Measurements from ENCODE around the gene SSBP2.

Gene SSBP2

DNA sequence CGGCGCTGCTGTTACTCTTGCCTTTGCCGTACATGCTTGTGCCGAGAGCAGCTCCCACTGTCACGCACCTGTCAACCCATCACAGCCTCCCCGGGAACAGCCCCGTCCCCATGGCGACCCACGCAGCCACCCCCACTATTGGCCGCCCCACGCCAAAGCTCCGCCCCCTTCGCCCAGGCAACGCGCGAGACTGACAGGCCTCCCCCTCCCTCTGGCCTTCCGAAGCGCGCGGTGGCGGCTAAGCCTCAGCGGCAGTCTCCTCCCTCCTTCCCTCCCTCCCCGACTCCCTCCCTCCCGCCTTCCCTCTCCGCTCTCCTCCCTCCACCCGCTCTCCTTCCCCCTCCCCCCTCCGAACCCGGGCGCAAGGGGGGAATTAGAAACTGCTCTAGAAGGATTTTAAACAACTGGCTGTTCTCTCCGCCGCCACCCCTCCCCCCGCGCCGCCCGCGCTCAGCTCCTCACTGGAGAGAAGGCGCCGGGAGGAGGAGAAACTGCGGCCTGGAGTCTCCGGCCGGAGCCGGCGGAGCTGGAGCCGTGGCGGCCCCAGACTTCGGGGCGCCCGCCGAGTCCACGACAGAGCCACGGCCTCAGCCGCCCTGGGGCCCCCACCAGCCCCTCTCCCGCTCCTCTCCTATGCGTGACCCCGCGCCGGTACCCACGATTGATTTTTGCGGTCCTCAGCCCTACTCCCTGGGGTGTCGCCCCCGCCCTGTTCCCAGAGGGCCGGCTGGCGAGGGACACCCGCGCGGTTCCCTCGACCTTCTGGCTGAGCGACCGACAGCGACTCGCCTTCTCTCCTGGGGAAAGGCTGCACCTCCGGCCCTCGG lies at the start of gene SSBP2:
Gene SSBP2, minus strand, starts transcription at position 89 of the 827 bp plus-strand sequence. Its CDS starts 55 bp downstream, at position 34.
- H2AFZ ChIP-seq (ENCODE audit: low read length, unreplicated experiment) = peak within 1 kb of the TSS; percentile 67

DNA sequence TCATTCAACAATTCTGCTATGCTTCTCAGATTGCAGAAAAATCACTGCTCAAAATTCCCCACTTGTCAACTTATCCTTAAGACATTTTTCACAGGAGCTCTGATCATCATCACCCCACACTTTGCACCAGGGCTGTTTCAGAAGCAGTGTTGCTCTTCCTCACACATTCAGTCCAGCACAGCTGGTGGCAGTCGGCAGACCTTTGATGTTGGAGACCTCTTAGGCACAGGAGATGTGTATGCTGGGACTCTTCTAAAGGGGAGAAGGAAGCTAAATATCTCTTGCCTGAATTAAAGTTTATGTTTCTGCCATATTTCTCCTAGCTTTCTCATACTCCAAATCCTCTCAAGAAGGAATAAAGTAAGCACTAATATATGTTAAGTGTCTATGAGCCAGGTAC lies 44.8 kb upstream of the SSBP2 start:
- H3K79me2 ChIP-seq (ENCODE audit: control insufficient read depth, insufficient read depth, low read length, unreplicated experiment) = no peaks in the 10 kb centered on the region
- no peaks in the 10 kb centered on the region for H3K36me3 ChIP-seq (ENCODE audit: insufficient read depth, low read length)

More for the DNA sequence above, at the start of gene SSBP2:
- no peaks in the 10 kb centered on the region for H3K36me3 ChIP-seq (ENCODE audit: insufficient read depth, low read length)
- peaks cover 34% of the 10 kb centered on the region for H3K4me1 ChIP-seq (ENCODE audit: control insufficient read depth, insufficient read depth, low read length, unreplicated experiment)
- H3K4me3 ChIP-seq (ENCODE audit: low read depth, low read length) = peak within 1 kb of the TSS; percentile 83
- H3K27me3 ChIP-seq (ENCODE audit: insufficient read depth, low read length) = no peaks in the 10 kb centered on the region
- H3K79me2 ChIP-seq (ENCODE audit: control insufficient read depth, insufficient read depth, low read length, unreplicated experiment) = peaks cover 21% of the 10 kb centered on the region
- peak within 1 kb of the TSS; percentile 92 for H3K27ac ChIP-seq (ENCODE audit: low read depth, low read length)

GRCh38 chr5:81794226-81794625 lies 43.3 kb upstream of the SSBP2 start:
- Histone ChIP-seq H3K27ac (ENCODE audit: low read depth, low read length) (no peak overlapping the region), H3K27me3 (ENCODE audit: insufficient read depth, low read length) (no peaks in the 10 kb centered on the region), H3K4me1 (ENCODE audit: control insufficient read depth, insufficient read depth, low read length, unreplicated experiment) (peaks cover 2% of the 10 kb centered on the region), H3K4me3 (ENCODE audit: low read depth, low read length) (no peak overlapping the region), H3K79me2 (ENCODE audit: control insufficient read depth, insufficient read depth, low read length, unreplicated experiment) (no peaks in the 10 kb centered on the region), H2AFZ (ENCODE audit: low read length, unreplicated experiment) (no peak overlapping the region), H3K36me3 (ENCODE audit: insufficient read depth, low read length) (no peaks in the 10 kb centered on the region)

More for the DNA sequence above, 44.8 kb upstream of the SSBP2 start:
- Histone ChIP-seq H3K4me3 (ENCODE audit: low read depth, low read length) (no peak overlapping the region), H3K27ac (ENCODE audit: low read depth, low read length) (no peak overlapping the region), H3K27me3 (ENCODE audit: insufficient read depth, low read length) (no peaks in the 10 kb centered on the region), H3K4me1 (ENCODE audit: control insufficient read depth, insufficient read depth, low read length, unreplicated experiment) (no peaks in the 10 kb centered on the region), H2AFZ (ENCODE audit: low read length, unreplicated experiment) (no peak overlapping the region)

- H3K27me3 ChIP-seq (ENCODE audit: insufficient read depth, low read length) = no peaks in the 10 kb centered on the region
- H3K4me3 ChIP-seq (ENCODE audit: low read depth, low read length) = no peak overlapping the region
- H3K36me3 ChIP-seq (ENCODE audit: insufficient read depth, low read length) = no peaks in the 10 kb centered on the region
- H3K4me1 ChIP-seq (ENCODE audit: control insufficient read depth, insufficient read depth, low read length, unreplicated experiment) = peaks cover 28% of the 10 kb centered on the region
- no peak overlapping the region for H2AFZ ChIP-seq (ENCODE audit: low read length, unreplicated experiment)
- H3K79me2 ChIP-seq (ENCODE audit: control insufficient read depth, insufficient read depth, low read length, unreplicated experiment) = no peaks in the 10 kb centered on the region
- H3K27ac ChIP-seq (ENCODE audit: low read depth, low read length) = no peak overlapping the region
These were observed 39.4 kb upstream of the SSBP2 start for GRCh38 chr5:81790336-81790735.

DNA sequence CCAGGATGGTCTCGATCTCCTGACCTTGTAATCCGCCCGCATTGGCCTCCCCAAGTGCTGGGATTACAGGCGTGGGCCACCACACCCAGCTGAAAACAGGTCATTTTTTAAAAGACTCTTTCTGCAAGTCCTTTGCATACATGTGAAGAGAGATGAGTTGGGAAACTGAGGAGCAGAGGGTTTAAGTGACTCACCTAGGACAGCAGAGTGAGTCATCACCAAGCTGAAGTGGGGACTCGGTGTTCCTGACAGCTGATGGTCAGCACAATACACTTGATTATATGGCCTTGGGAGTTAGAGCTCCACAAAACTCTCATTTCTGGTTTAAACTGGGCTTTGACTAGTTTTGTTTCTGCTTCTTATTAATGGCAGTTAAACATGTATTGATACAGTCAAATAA lies 38.1 kb upstream of the SSBP2 start:
- Histone ChIP-seq H3K27me3 (ENCODE audit: insufficient read depth, low read length) (no peaks in the 10 kb centered on the region), H3K4me3 (ENCODE audit: low read depth, low read length) (no peak overlapping the region), H3K36me3 (ENCODE audit: insufficient read depth, low read length) (no peaks in the 10 kb centered on the region), H3K79me2 (ENCODE audit: control insufficient read depth, insufficient read depth, low read length, unreplicated experiment) (no peaks in the 10 kb centered on the region), H3K27ac (ENCODE audit: low read depth, low read length) (peak overlapping the region; percentile 64), H2AFZ (ENCODE audit: low read length, unreplicated experiment) (peak overlapping the region; percentile 31), H3K4me1 (ENCODE audit: control insufficient read depth, insufficient read depth, low read length, unreplicated experiment) (peaks cover 28% of the 10 kb centered on the region)

DNA sequence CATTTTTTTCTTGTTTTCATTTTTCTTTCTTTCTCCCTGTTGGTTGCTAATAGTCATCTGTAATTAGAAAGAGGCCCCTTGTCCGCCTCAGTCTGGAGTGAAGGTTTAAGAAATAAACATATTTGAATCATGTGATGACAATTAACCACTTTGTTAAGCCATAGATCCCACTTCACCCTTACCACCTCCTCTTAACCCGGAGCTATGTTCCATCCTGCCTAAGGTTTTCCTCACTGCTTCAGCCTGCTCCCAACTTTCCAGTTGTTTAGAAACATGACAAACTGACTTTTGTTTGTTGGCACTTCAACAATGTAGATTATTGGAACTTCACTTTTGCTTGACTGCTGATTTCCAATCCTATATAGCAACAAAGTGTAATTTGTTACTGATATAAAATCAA lies 37.4 kb upstream of the SSBP2 start:
- Histone ChIP-seq H3K4me1 (ENCODE audit: control insufficient read depth, insufficient read depth, low read length, unreplicated experiment) (peaks cover 28% of the 10 kb centered on the region), H3K27ac (ENCODE audit: low read depth, low read length) (peak overlapping the region; percentile 64), H3K79me2 (ENCODE audit: control insufficient read depth, insufficient read depth, low read length, unreplicated experiment) (no peaks in the 10 kb centered on the region), H2AFZ (ENCODE audit: low read length, unreplicated experiment) (peak overlapping the region; percentile 79), H3K27me3 (ENCODE audit: insufficient read depth, low read length) (no peaks in the 10 kb centered on the region), H3K36me3 (ENCODE audit: insufficient read depth, low read length) (no peaks in the 10 kb centered on the region), H3K4me3 (ENCODE audit: low read depth, low read length) (peak overlapping the region; percentile 4; the same call in 1 of the 2 replicates)

GRCh38 chr5:81787474-81788242 lies 36.8 kb upstream of the SSBP2 start:
- H3K4me1 ChIP-seq (ENCODE audit: control insufficient read depth, insufficient read depth, low read length, unreplicated experiment) = peaks cover 30% of the 10 kb centered on the region
- no peaks in the 10 kb centered on the region for H3K79me2 ChIP-seq (ENCODE audit: control insufficient read depth, insufficient read depth, low read length, unreplicated experiment)
- peak overlapping the region; percentile 64 for H3K27ac ChIP-seq (ENCODE audit: low read depth, low read length)
- no peaks in the 10 kb centered on the region for H3K36me3 ChIP-seq (ENCODE audit: insufficient read depth, low read length)
- peak overlapping the region; percentile 79 for H2AFZ ChIP-seq (ENCODE audit: low read length, unreplicated experiment)
- H3K4me3 ChIP-seq (ENCODE audit: low read depth, low read length) = peak overlapping the region; percentile 4; the same call in 1 of the 2 replicates
- no peaks in the 10 kb centered on the region for H3K27me3 ChIP-seq (ENCODE audit: insufficient read depth, low read length)

GRCh38 chr5:81786991-81787390 lies 36.1 kb upstream of the SSBP2 start:
- H3K27me3 ChIP-seq (ENCODE audit: insufficient read depth, low read length) = no peaks in the 10 kb centered on the region
- no peak overlapping the region for H3K4me3 ChIP-seq (ENCODE audit: low read depth, low read length)
- peak overlapping the region; percentile 15 for H2AFZ ChIP-seq (ENCODE audit: low read length, unreplicated experiment)
- no peaks in the 10 kb centered on the region for H3K79me2 ChIP-seq (ENCODE audit: control insufficient read depth, insufficient read depth, low read length, unreplicated experiment)
- H3K4me1 ChIP-seq (ENCODE audit: control insufficient read depth, insufficient read depth, low read length, unreplicated experiment) = peaks cover 32% of the 10 kb centered on the region
- no peak overlapping the region for H3K27ac ChIP-seq (ENCODE audit: low read depth, low read length)
- H3K36me3 ChIP-seq (ENCODE audit: insufficient read depth, low read length) = no peaks in the 10 kb centered on the region

- H3K36me3 ChIP-seq (ENCODE audit: insufficient read depth, low read length) = no peaks in the 10 kb centered on the region
- H3K4me3 ChIP-seq (ENCODE audit: low read depth, low read length) = no peak overlapping the region
- H3K4me1 ChIP-seq (ENCODE audit: control insufficient read depth, insufficient read depth, low read length, unreplicated experiment) = peaks cover 32% of the 10 kb centered on the region
- no peaks in the 10 kb centered on the region for H3K79me2 ChIP-seq (ENCODE audit: control insufficient read depth, insufficient read depth, low read length, unreplicated experiment)
- no peak overlapping the region for H3K27ac ChIP-seq (ENCODE audit: low read depth, low read length)
- H2AFZ ChIP-seq (ENCODE audit: low read length, unreplicated experiment) = no peak overlapping the region
- no peaks in the 10 kb centered on the region for H3K27me3 ChIP-seq (ENCODE audit: insufficient read depth, low read length)
These were observed 35.6 kb upstream of the SSBP2 start for GRCh38 chr5:81786496-81786895.

DNA sequence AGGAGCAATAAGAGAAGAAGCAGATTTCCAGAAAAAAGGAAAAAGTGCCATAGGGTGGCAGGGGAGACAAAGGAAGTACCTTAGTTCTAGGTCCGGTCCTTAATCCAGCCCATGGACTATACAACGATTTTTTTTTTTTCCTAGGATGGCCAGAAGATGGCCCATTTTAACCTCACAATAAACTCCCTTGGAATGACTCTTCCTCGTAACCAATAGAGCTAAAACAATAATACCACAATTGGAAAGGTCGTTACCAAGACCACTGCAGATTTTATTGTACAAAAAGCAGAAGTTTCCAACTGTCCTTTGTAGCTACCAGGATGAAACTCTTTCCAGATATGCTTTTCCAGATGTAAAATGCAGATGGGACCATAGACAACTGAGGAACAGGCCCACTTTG lies 34.4 kb upstream of the SSBP2 start:
- no peak overlapping the region for H3K27ac ChIP-seq (ENCODE audit: low read depth, low read length)
- no peak overlapping the region for H2AFZ ChIP-seq (ENCODE audit: low read length, unreplicated experiment)
- no peaks in the 10 kb centered on the region for H3K36me3 ChIP-seq (ENCODE audit: insufficient read depth, low read length)
- no peak overlapping the region for H3K4me3 ChIP-seq (ENCODE audit: low read depth, low read length)
- H3K27me3 ChIP-seq (ENCODE audit: insufficient read depth, low read length) = no peaks in the 10 kb centered on the region
- H3K79me2 ChIP-seq (ENCODE audit: control insufficient read depth, insufficient read depth, low read length, unreplicated experiment) = no peaks in the 10 kb centered on the region
- peaks cover 32% of the 10 kb centered on the region for H3K4me1 ChIP-seq (ENCODE audit: control insufficient read depth, insufficient read depth, low read length, unreplicated experiment)
